Measurements from ENCODE around the gene CEBPZ. TPM values are rescaled to one million over a fixed set of nuclear protein-coding genes. Genes with fewer than 3 reads are reported as not detected.

The CEBPZ gene
- total RNA-seq, 2 donors from 2014 or later = 35.3 to 74.0 TPM

Other genes with a start within 250 kb of the CEBPZ start
- 10 to 100 TPM; 23.3 to 27.3 TPM for gene HEATR5B, start 147.2 kb downstream of the CEBPZ start, total RNA-seq
- 10 to 100 TPM; 13.2 to 15.3 TPM for gene GPATCH11, start 147.1 kb downstream of the CEBPZ start, total RNA-seq
- gene EIF2AK2, start 74.6 kb downstream of the CEBPZ start, total RNA-seq = 10 to 100 TPM; 37.7 to 40.1 TPM
- gene SULT6B1, start 42.9 kb downstream of the CEBPZ start, total RNA-seq = not detected
- 10 to 100 TPM; 32.6 to 37.9 TPM for gene CEBPZOS, start 35.1 kb downstream of the CEBPZ start, total RNA-seq
- 10 to 100 TPM; 20.5 to 24.3 TPM for gene NDUFAF7, start 62 bp upstream of the CEBPZ start, total RNA-seq
- 10 to 100 TPM; 41.4 to 43.8 TPM for gene PRKD3, start 93.2 kb upstream of the CEBPZ start, total RNA-seq
- gene QPCT, start 113.0 kb upstream of the CEBPZ start, total RNA-seq = 1 to 10 TPM in 1 of 2 donors, under 1 TPM in 1; 0.33 to 1.5 TPM

Data from natural killer cell treated with Interleukin-12 subunit alpha and Interleukin-12 subunit beta and Interleukin-15 and Interleukin-18, amount 100 ng/mL, for 72 hours (primary cell).